ENCODE results near the gene KCNQ5.

KCNQ5 gene

GRCh38 chr6:72811971-72812421 lies 190.1 kb downstream of the KCNQ5 start:
- no peak overlapping the region for H3K9ac ChIP-seq (ENCODE audit: low read depth in 1 of 2, low read length in 2 of 2)
- no peaks in the 10 kb centered on the region for H3K36me3 ChIP-seq (ENCODE audit: control insufficient read depth in 2 of 2, insufficient read depth in 2 of 2, low read length in 2 of 2)
- no peaks in the 10 kb centered on the region for H3K9me3 ChIP-seq (ENCODE audit: control insufficient read depth in 2 of 2, low read length in 2 of 2)
- H3K4me1 ChIP-seq (ENCODE audit: control insufficient read depth in 2 of 2, insufficient read depth in 2 of 2, low read length in 2 of 2), result no peaks in the 10 kb centered on the region
- no peak overlapping the region for H3K4me3 ChIP-seq (ENCODE audit: low read length in 2 of 2)
- H3K27ac ChIP-seq (ENCODE audit: low read depth in 2 of 2, low read length in 2 of 2), result no peak overlapping the region
- H3K27me3 ChIP-seq (ENCODE audit: control insufficient read depth in 2 of 2, insufficient read depth in 2 of 2, low read length in 2 of 2), result no peaks in the 10 kb centered on the region

GRCh38 chr6:72813807-72814596 lies 192.1 kb downstream of the KCNQ5 start:
- H3K9ac ChIP-seq (ENCODE audit: low read depth in 1 of 2, low read length in 2 of 2), result no peak overlapping the region
- no peaks in the 10 kb centered on the region for H3K9me3 ChIP-seq (ENCODE audit: control insufficient read depth in 2 of 2, low read length in 2 of 2)
- no peak overlapping the region for H3K27ac ChIP-seq (ENCODE audit: low read depth in 2 of 2, low read length in 2 of 2)
- no peaks in the 10 kb centered on the region for H3K27me3 ChIP-seq (ENCODE audit: control insufficient read depth in 2 of 2, insufficient read depth in 2 of 2, low read length in 2 of 2)
- no peaks in the 10 kb centered on the region for H3K36me3 ChIP-seq (ENCODE audit: control insufficient read depth in 2 of 2, insufficient read depth in 2 of 2, low read length in 2 of 2)
- no peaks in the 10 kb centered on the region for H3K4me1 ChIP-seq (ENCODE audit: control insufficient read depth in 2 of 2, insufficient read depth in 2 of 2, low read length in 2 of 2)
- H3K4me3 ChIP-seq (ENCODE audit: low read length in 2 of 2), result no peak overlapping the region

GRCh38 chr6:72816022-72816421 lies 194.2 kb downstream of the KCNQ5 start:
- H3K27ac ChIP-seq (ENCODE audit: low read depth in 2 of 2, low read length in 2 of 2), result no peak overlapping the region
- no peak overlapping the region for H3K4me3 ChIP-seq (ENCODE audit: low read length in 2 of 2)
- no peaks in the 10 kb centered on the region for H3K36me3 ChIP-seq (ENCODE audit: control insufficient read depth in 2 of 2, insufficient read depth in 2 of 2, low read length in 2 of 2)
- no peaks in the 10 kb centered on the region for H3K27me3 ChIP-seq (ENCODE audit: control insufficient read depth in 2 of 2, insufficient read depth in 2 of 2, low read length in 2 of 2)
- H3K9ac ChIP-seq (ENCODE audit: low read depth in 1 of 2, low read length in 2 of 2), result no peak overlapping the region
- no peaks in the 10 kb centered on the region for H3K9me3 ChIP-seq (ENCODE audit: control insufficient read depth in 2 of 2, low read length in 2 of 2)
- no peaks in the 10 kb centered on the region for H3K4me1 ChIP-seq (ENCODE audit: control insufficient read depth in 2 of 2, insufficient read depth in 2 of 2, low read length in 2 of 2)

- Histone ChIP-seq H3K27ac (ENCODE audit: low read depth in 2 of 2, low read length in 2 of 2) (no peak overlapping the region), H3K9me3 (ENCODE audit: control insufficient read depth in 2 of 2, low read length in 2 of 2) (no peaks in the 10 kb centered on the region), H3K4me1 (ENCODE audit: control insufficient read depth in 2 of 2, insufficient read depth in 2 of 2, low read length in 2 of 2) (no peaks in the 10 kb centered on the region), H3K4me3 (ENCODE audit: low read length in 2 of 2) (no peak overlapping the region), H3K9ac (ENCODE audit: low read depth in 1 of 2, low read length in 2 of 2) (no peak overlapping the region), H3K36me3 (ENCODE audit: control insufficient read depth in 2 of 2, insufficient read depth in 2 of 2, low read length in 2 of 2) (no peaks in the 10 kb centered on the region), H3K27me3 (ENCODE audit: control insufficient read depth in 2 of 2, insufficient read depth in 2 of 2, low read length in 2 of 2) (no peaks in the 10 kb centered on the region)
Observed at GRCh38 chr6:72817208-72817607, 195.3 kb downstream of the KCNQ5 start.

- H3K4me1 ChIP-seq (ENCODE audit: control insufficient read depth in 2 of 2, insufficient read depth in 2 of 2, low read length in 2 of 2), result no peaks in the 10 kb centered on the region
- H3K9ac ChIP-seq (ENCODE audit: low read depth in 1 of 2, low read length in 2 of 2), result no peak overlapping the region
- H3K36me3 ChIP-seq (ENCODE audit: control insufficient read depth in 2 of 2, insufficient read depth in 2 of 2, low read length in 2 of 2), result no peaks in the 10 kb centered on the region
- no peaks in the 10 kb centered on the region for H3K27me3 ChIP-seq (ENCODE audit: control insufficient read depth in 2 of 2, insufficient read depth in 2 of 2, low read length in 2 of 2)
- no peak overlapping the region for H3K27ac ChIP-seq (ENCODE audit: low read depth in 2 of 2, low read length in 2 of 2)
- no peaks in the 10 kb centered on the region for H3K9me3 ChIP-seq (ENCODE audit: control insufficient read depth in 2 of 2, low read length in 2 of 2)
- no peak overlapping the region for H3K4me3 ChIP-seq (ENCODE audit: low read length in 2 of 2)
Observed at GRCh38 chr6:72819609-72820008, 197.7 kb downstream of the KCNQ5 start.

GRCh38 chr6:72820153-72820552 lies 198.3 kb downstream of the KCNQ5 start:
- Histone ChIP-seq H3K9ac (ENCODE audit: low read depth in 1 of 2, low read length in 2 of 2) (no peak overlapping the region), H3K4me1 (ENCODE audit: control insufficient read depth in 2 of 2, insufficient read depth in 2 of 2, low read length in 2 of 2) (no peaks in the 10 kb centered on the region), H3K4me3 (ENCODE audit: low read length in 2 of 2) (no peak overlapping the region), H3K27ac (ENCODE audit: low read depth in 2 of 2, low read length in 2 of 2) (no peak overlapping the region), H3K36me3 (ENCODE audit: control insufficient read depth in 2 of 2, insufficient read depth in 2 of 2, low read length in 2 of 2) (no peaks in the 10 kb centered on the region), H3K9me3 (ENCODE audit: control insufficient read depth in 2 of 2, low read length in 2 of 2) (no peaks in the 10 kb centered on the region), H3K27me3 (ENCODE audit: control insufficient read depth in 2 of 2, insufficient read depth in 2 of 2, low read length in 2 of 2) (no peaks in the 10 kb centered on the region)

GRCh38 chr6:72820906-72821305 lies 199.0 kb downstream of the KCNQ5 start:
- no peak overlapping the region for H3K27ac ChIP-seq (ENCODE audit: low read depth in 2 of 2, low read length in 2 of 2)
- H3K4me1 ChIP-seq (ENCODE audit: control insufficient read depth in 2 of 2, insufficient read depth in 2 of 2, low read length in 2 of 2), result no peaks in the 10 kb centered on the region
- H3K27me3 ChIP-seq (ENCODE audit: control insufficient read depth in 2 of 2, insufficient read depth in 2 of 2, low read length in 2 of 2), result no peaks in the 10 kb centered on the region
- no peak overlapping the region for H3K9ac ChIP-seq (ENCODE audit: low read depth in 1 of 2, low read length in 2 of 2)
- H3K9me3 ChIP-seq (ENCODE audit: control insufficient read depth in 2 of 2, low read length in 2 of 2), result no peaks in the 10 kb centered on the region
- H3K4me3 ChIP-seq (ENCODE audit: low read length in 2 of 2), result no peak overlapping the region
- H3K36me3 ChIP-seq (ENCODE audit: control insufficient read depth in 2 of 2, insufficient read depth in 2 of 2, low read length in 2 of 2), result no peaks in the 10 kb centered on the region

GRCh38 chr6:72822023-72822422 lies 200.2 kb downstream of the KCNQ5 start:
- Histone ChIP-seq H3K4me1 (ENCODE audit: control insufficient read depth in 2 of 2, insufficient read depth in 2 of 2, low read length in 2 of 2) (no peaks in the 10 kb centered on the region), H3K27ac (ENCODE audit: low read depth in 2 of 2, low read length in 2 of 2) (no peak overlapping the region), H3K27me3 (ENCODE audit: control insufficient read depth in 2 of 2, insufficient read depth in 2 of 2, low read length in 2 of 2) (no peaks in the 10 kb centered on the region), H3K9ac (ENCODE audit: low read depth in 1 of 2, low read length in 2 of 2) (no peak overlapping the region), H3K9me3 (ENCODE audit: control insufficient read depth in 2 of 2, low read length in 2 of 2) (no peaks in the 10 kb centered on the region), H3K4me3 (ENCODE audit: low read length in 2 of 2) (no peak overlapping the region), H3K36me3 (ENCODE audit: control insufficient read depth in 2 of 2, insufficient read depth in 2 of 2, low read length in 2 of 2) (no peaks in the 10 kb centered on the region)

- H3K36me3 ChIP-seq (ENCODE audit: control insufficient read depth in 2 of 2, insufficient read depth in 2 of 2, low read length in 2 of 2), result no peaks in the 10 kb centered on the region
- H3K4me1 ChIP-seq (ENCODE audit: control insufficient read depth in 2 of 2, insufficient read depth in 2 of 2, low read length in 2 of 2), result no peaks in the 10 kb centered on the region
- H3K27ac ChIP-seq (ENCODE audit: low read depth in 2 of 2, low read length in 2 of 2), result no peak overlapping the region
- H3K9me3 ChIP-seq (ENCODE audit: control insufficient read depth in 2 of 2, low read length in 2 of 2), result no peaks in the 10 kb centered on the region
- H3K4me3 ChIP-seq (ENCODE audit: low read length in 2 of 2), result no peak overlapping the region
- H3K27me3 ChIP-seq (ENCODE audit: control insufficient read depth in 2 of 2, insufficient read depth in 2 of 2, low read length in 2 of 2), result no peaks in the 10 kb centered on the region
- H3K9ac ChIP-seq (ENCODE audit: low read depth in 1 of 2, low read length in 2 of 2), result no peak overlapping the region
Observed at GRCh38 chr6:72822691-72823090, 200.8 kb downstream of the KCNQ5 start.

GRCh38 chr6:72824833-72825232 lies 203.0 kb downstream of the KCNQ5 start:
- Histone ChIP-seq H3K9ac (ENCODE audit: low read depth in 1 of 2, low read length in 2 of 2) (no peak overlapping the region), H3K4me3 (ENCODE audit: low read length in 2 of 2) (no peak overlapping the region), H3K9me3 (ENCODE audit: control insufficient read depth in 2 of 2, low read length in 2 of 2) (no peaks in the 10 kb centered on the region), H3K27me3 (ENCODE audit: control insufficient read depth in 2 of 2, insufficient read depth in 2 of 2, low read length in 2 of 2) (no peaks in the 10 kb centered on the region), H3K27ac (ENCODE audit: low read depth in 2 of 2, low read length in 2 of 2) (no peak overlapping the region), H3K4me1 (ENCODE audit: control insufficient read depth in 2 of 2, insufficient read depth in 2 of 2, low read length in 2 of 2) (no peaks in the 10 kb centered on the region), H3K36me3 (ENCODE audit: control insufficient read depth in 2 of 2, insufficient read depth in 2 of 2, low read length in 2 of 2) (no peaks in the 10 kb centered on the region)
